GM12891 (cell line): ENCODE data around the gene LAMB4.

Experiments
- PAX5 ChIP-seq: IDR thresholded peaks from 2 replicates; pipeline ENCODE4 v1.6.1; 2011; ENCODE audit warnings: low read length, moderate library complexity, mild to moderate bottlenecking; ENCODE audit not compliant: insufficient read depth, severe bottlenecking
- POLR2A ChIP-seq: IDR thresholded peaks from 2 replicates; pipeline ENCODE4 v1.6.1; 2011; ENCODE audit warnings: low read depth, low read length, control low read depth
- POLR2AphosphoS5 ChIP-seq: IDR thresholded peaks from 2 replicates; pipeline ENCODE4 v1.6.1; 2011; ENCODE audit warnings: low read depth, low read length, control low read depth
- POU2F2 ChIP-seq: IDR thresholded peaks from 2 replicates; pipeline ENCODE4 v1.6.1; 2011; ENCODE audit warnings: low read depth, mild to moderate bottlenecking, control low read depth, low read length, moderate library complexity
- SPI1 ChIP-seq: IDR thresholded peaks from 2 replicates; pipeline ENCODE4 v1.6.1; 2011; ENCODE audit warnings: low read depth, low read length, control low read depth
- TAF1 ChIP-seq: IDR thresholded peaks from 2 replicates; pipeline ENCODE4 v1.6.1; 2011; ENCODE audit warnings: low read depth, low read length, control low read depth

DNA sequence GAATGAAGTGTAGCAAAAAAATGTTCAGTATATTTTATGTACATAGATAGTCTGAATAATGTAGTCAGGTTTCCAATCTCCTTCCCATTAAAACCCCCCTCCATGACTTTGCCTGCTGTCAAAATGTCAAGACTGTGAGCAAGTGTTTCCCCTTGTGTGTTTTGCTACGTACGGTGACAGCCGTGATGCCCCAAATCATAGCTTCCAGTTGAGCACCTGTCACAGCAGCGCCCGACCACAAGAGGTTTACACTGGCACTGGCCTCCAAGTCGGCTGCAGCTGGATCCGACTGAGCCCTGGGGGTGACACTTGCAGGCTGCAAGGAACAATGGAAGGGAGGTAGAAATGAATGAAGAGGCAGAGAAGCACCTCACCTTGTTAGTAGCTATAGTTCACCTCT, 62.3 kb downstream of the LAMB4 start:
- TF ChIP-seq POLR2AphosphoS5 (no peak), POLR2A (no peak), SPI1 (no peak), TAF1 (no peak), POU2F2 (no peak), PAX5 (no peak)
